ENCODE measurements around the gene RGL1. TPM values are rescaled to one million over a fixed set of nuclear protein-coding genes. Genes with fewer than 3 reads are reported as not detected.
A peak's percentile ranks its signal among the peaks of the same experiment; 100 is the strongest.

RGL1 gene
- total RNA-seq, 2 donors from 2014 or later = 9.9 to 16.2 TPM

- Histone ChIP-seq H3K4me1 (peaks cover under 1% of the 10 kb centered on the region), H3K36me3 (replicated peaks in 1 of 2; ENCODE audit: insufficient read depth in 1 of 2, low read depth in 2 of 2) (no peaks in the 10 kb centered on the region), H3K9me3 (no peaks in the 10 kb centered on the region), H3K27me3 (no peaks in the 10 kb centered on the region), H3K27ac (no peak overlapping the region), H3K4me3 (no peak overlapping the region)
- WGBS, 2 donors = 72 to 78% methylated on average over 2 of the region's 2 CpGs
- intact Hi-C loops (cut with DNase I) = no loop called here
- no peak for ATAC-seq
- DNase-seq = no peak
- TF ChIP-seq POLR2A (IDR thresholded peaks at IDR 0.05) (no peak), CTCF (IDR thresholded peaks at IDR 0.05) (no peak)
Measured at GRCh38 chr1:183801649-183802048, 3.3 kb upstream of the RGL1 start.

GRCh38 chr1:183804387-183804786, 533 bp upstream of the RGL1 start:
- no peak for TF ChIP-seq CTCF (IDR thresholded peaks at IDR 0.05)
- TF ChIP-seq POLR2A (IDR thresholded peaks at IDR 0.05) = no peak
- H3K36me3 ChIP-seq (replicated peaks in 1 of 2; ENCODE audit: insufficient read depth in 1 of 2, low read depth in 2 of 2) = no peaks in the 10 kb centered on the region
- intact Hi-C loops (cut with DNase I) = no loop called here
- no peak for ATAC-seq
- H3K9me3 ChIP-seq = no peaks in the 10 kb centered on the region
- peak overlapping the region in 3 of 4 donors; percentile 62 to 84 (median 77) for H3K27ac ChIP-seq
- H3K4me3 ChIP-seq = no peak overlapping the region
- peaks cover 7% of the 10 kb centered on the region for H3K4me1 ChIP-seq
- DNase-seq = no peak
- no peaks in the 10 kb centered on the region for H3K27me3 ChIP-seq
- WGBS, 2 donors = 27 to 46% methylated on average over 5 of the region's 5 CpGs

- WGBS, 2 donors = 19 to 23% methylated on average over 4 of the region's 4 CpGs
- TF ChIP-seq CTCF (IDR thresholded peaks at IDR 0.05) = no peak
- no peak for TF ChIP-seq POLR2A (IDR thresholded peaks at IDR 0.05)
- no peak for ATAC-seq
Measured at GRCh38 chr1:183806125-183806524, 1.2 kb downstream of the RGL1 start.

GRCh38 chr1:183806675-183807074, 1.8 kb downstream of the RGL1 start:
- DNase-seq (no peak), ATAC-seq (no peak)
- peak overlapping the region in 1 of 4 donors; percentile 84 for H3K27ac ChIP-seq
- peaks cover 7% of the 10 kb centered on the region for H3K4me1 ChIP-seq
- H3K9me3 ChIP-seq = no peaks in the 10 kb centered on the region
- no peak for TF ChIP-seq CTCF (IDR thresholded peaks at IDR 0.05)
- intact Hi-C loops (cut with DNase I) = no loop called here
- 41 to 75% methylated on average over 1 of the region's 1 CpG for WGBS, 2 donors
- H3K27me3 ChIP-seq = no peaks in the 10 kb centered on the region
- no peaks in the 10 kb centered on the region for H3K36me3 ChIP-seq (replicated peaks in 1 of 2; ENCODE audit: insufficient read depth in 1 of 2, low read depth in 2 of 2)
- no peak overlapping the region for H3K4me3 ChIP-seq

More at GRCh38 chr1:183806125-183806524, 1.2 kb downstream of the RGL1 start:
- H3K4me1 ChIP-seq = peaks cover 7% of the 10 kb centered on the region
- no peak overlapping the region for H3K4me3 ChIP-seq
- peak overlapping the region in 1 of 4 donors; percentile 84 for H3K27ac ChIP-seq
- no peak for DNase-seq
- intact Hi-C loops (cut with DNase I) = no loop called here
- no peaks in the 10 kb centered on the region for H3K9me3 ChIP-seq
- H3K36me3 ChIP-seq (replicated peaks in 1 of 2; ENCODE audit: insufficient read depth in 1 of 2, low read depth in 2 of 2) = no peaks in the 10 kb centered on the region
- no peaks in the 10 kb centered on the region for H3K27me3 ChIP-seq

- peaks cover 7% of the 10 kb centered on the region for H3K4me1 ChIP-seq
- no peaks in the 10 kb centered on the region for H3K9me3 ChIP-seq
- H3K36me3 ChIP-seq (replicated peaks in 1 of 2; ENCODE audit: insufficient read depth in 1 of 2, low read depth in 2 of 2) = no peaks in the 10 kb centered on the region
- no peaks in the 10 kb centered on the region for H3K27me3 ChIP-seq
- ATAC-seq (no peak), DNase-seq (peak in 2 of 4 donors; percentile 13 to 32)
- 67 to 72% methylated on average over 2 of the region's 2 CpGs for WGBS, 2 donors
- H3K27ac ChIP-seq = peak overlapping the region in 1 of 4 donors; percentile 38
- H3K4me3 ChIP-seq = no peak overlapping the region
- TF ChIP-seq CTCF (IDR thresholded peaks at IDR 0.05) (no peak), POLR2A (IDR thresholded peaks at IDR 0.05) (no peak)
- intact Hi-C loops (cut with DNase I) = no loop called here
Measured at GRCh38 chr1:183807549-183808168, 2.7 kb downstream of the RGL1 start.
